PC-3 (cell line): Measurements from ENCODE around the gene NPR1. TPM values are rescaled to one million over a fixed set of nuclear protein-coding genes. Genes with fewer than 3 reads are reported as not detected.

Source experiments
- ATAC-seq: fragments of 200-7000 bp; cut with Tn5 transposase; 2 replicates; pipeline ENCODE4 v1.9.1; 2020; ENCODE audit warnings: mild to moderate bottlenecking, moderate library complexity
- BruUV-seq: library from RNA; stranded (reverse); fragments of 400-500 nt; replicated peaks from 2 replicates; lab custom pipeline; 2021; lab: Mats Ljungman, UMichigan
- CTCF ChIA-PET: fragments of 300-600 bp; sonication (Branson Sonifier 250); formaldehyde crosslinking; loops from one replicate; lab custom pipeline; 2022; ENCODE audit warnings: antibody characterized with exemption; lab: Charles Lee
- POLR2A ChIA-PET: fragments of 300-600 bp; sonication (Branson Sonifier 250); formaldehyde crosslinking; loops from one replicate; lab custom pipeline; 2022; ENCODE audit warnings: antibody characterized with exemption; ENCODE audit not compliant: unreplicated experiment; lab: Charles Lee
- DNase-seq: peaks from one replicate; pipeline ENCODE4 v3.0.0-alpha.2; 2015
- H2AFZ ChIP-seq: fragments of 300-600 bp; sonication (generic); 2 replicates; pipeline ENCODE4 v1.6.0; 2016; ENCODE audit warnings: antibody characterized with exemption, low read length
- H3F3A ChIP-seq: fragments of 300-600 bp; sonication (generic); one replicate; pipeline ENCODE4 v1.6.0; 2017; ENCODE audit warnings: antibody characterized with exemption, low read length, control low read depth, mild to moderate bottlenecking; ENCODE audit not compliant: unreplicated experiment
- H3K27ac ChIP-seq: fragments of 300-600 bp; sonication (generic); 2 replicates; pipeline ENCODE4 v1.5.1; 2016; ENCODE audit warnings: mild to moderate bottlenecking, low read length
- H3K27me3 ChIP-seq: fragments of 300-600 bp; sonication (generic); 2 replicates; pipeline ENCODE4 v1.6.1; 2016; ENCODE audit warnings: low read length, mixed read lengths
- H3K36me3 ChIP-seq: fragments of 300-600 bp; sonication (generic); 2 replicates; pipeline ENCODE4 v1.6.1; 2016; ENCODE audit warnings: low read depth, mixed run types, low read length, mixed read lengths
- H3K4me1 ChIP-seq: fragments of 300-600 bp; sonication (generic); 2 replicates; pipeline ENCODE4 v1.5.1; 2016; ENCODE audit warnings: low read length; ENCODE audit not compliant: insufficient read depth
- H3K4me2 ChIP-seq: fragments of 300-600 bp; sonication (generic); 2 replicates; pipeline ENCODE4 v1.6.0; 2016; ENCODE audit warnings: low read length
- H3K4me3 ChIP-seq: fragments of 300-600 bp; sonication (generic); 2 replicates; pipeline ENCODE4 v1.5.1; 2016; ENCODE audit warnings: mild to moderate bottlenecking, low read length, mixed read lengths
- H3K79me2 ChIP-seq: fragments of 300-600 bp; sonication (generic); 2 replicates; pipeline ENCODE4 v1.6.1; 2017; ENCODE audit warnings: low read length, mixed read lengths
- H3K9ac ChIP-seq: fragments of 300-600 bp; sonication (generic); 2 replicates; pipeline ENCODE4 v1.6.0; 2016; ENCODE audit warnings: mild to moderate bottlenecking, low read length
- H3K9me2 ChIP-seq: fragments of 300-600 bp; sonication (generic); replicated peaks from 2 replicates; pipeline ENCODE4 v1.6.1; 2016; ENCODE audit warnings: mixed run types, low read length, mixed read lengths
- H3K9me3 ChIP-seq: fragments of 300-600 bp; sonication (generic); 2 replicates; pipeline ENCODE4 v1.6.1; 2016; ENCODE audit warnings: low read length, mixed read lengths
- H4K20me1 ChIP-seq: fragments of 300-600 bp; sonication (generic); 2 replicates; pipeline ENCODE4 v1.6.1; 2016; ENCODE audit warnings: low read length, mixed read lengths
- CTCF ChIP-seq: fragments of 300-600 bp; sonication (generic); conservative IDR thresholded peaks from 2 replicates; pipeline ENCODE4 v1.5.1; 2017; ENCODE audit warnings: antibody characterized with exemption, low read depth, mild to moderate bottlenecking, low read length
- EZH2 ChIP-seq: fragments of 300-600 bp; sonication (generic); IDR thresholded peaks from one replicate; pipeline ENCODE4 v1.6.1; 2017; ENCODE audit warnings: antibody characterized with exemption, mild to moderate bottlenecking, low read length; ENCODE audit not compliant: unreplicated experiment
- EZH2phosphoT487 ChIP-seq: fragments of 300-600 bp; sonication (generic); IDR thresholded peaks from 2 replicates; pipeline ENCODE4 v1.6.1; 2018; ENCODE audit warnings: mild to moderate bottlenecking, antibody characterized with exemption, low read length, borderline replicate concordance
- intact Hi-C: fragments of 100-400 bp; cut with micrococcal nuclease; formaldehyde crosslinking; loops from 2 replicates; pipeline ENCODE4 v1.9.0; 2023
- total RNA-seq: library from RNA; depleted of rRNA; stranded (reverse); fragments of >200 nt; gene quantifications from 2 replicates; pipeline ENCODE4 v1.2.3, GENCODE V29; 2014

The NPR1 gene
- total RNA-seq, 1 experiment from 2014 or later, result 0.84 TPM

- Histone ChIP-seq H3K9me3 (no peaks in the 10 kb centered on the region), H3K36me3 (no peaks in the 10 kb centered on the region), H3K9me2 (no peaks in the 10 kb centered on the region), H3K9ac (no peak overlapping the region), H3K27ac (no peak overlapping the region), H3K27me3 (peaks cover 16% of the 10 kb centered on the region), H3K4me3 (no peak overlapping the region), H3K79me2 (no peaks in the 10 kb centered on the region), H4K20me1 (no peaks in the 10 kb centered on the region), H3K4me2 (no peak overlapping the region), H3K4me1 (peaks cover 12% of the 10 kb centered on the region), H2AFZ (no peak overlapping the region), H3F3A (no peaks in the 10 kb centered on the region)
- ATAC-seq (no peak), DNase-seq (no peak)
- intact Hi-C loops, result no loop called here
- ChIA-PET CTCF (no interaction called here), POLR2A (no interaction called here)
- BruUV-seq, result no TSS peak
- TF ChIP-seq EZH2phosphoT487 (no peak), EZH2 (no peak), CTCF (no peak)
Observed at GRCh38 chr1:153680120-153680403, 1.6 kb downstream of the NPR1 start.

GRCh38 chr1:153682730-153683129, 4.2 kb downstream of the NPR1 start:
- Histone ChIP-seq H3K36me3 (no peaks in the 10 kb centered on the region), H4K20me1 (no peaks in the 10 kb centered on the region), H3K9ac (no peak overlapping the region), H3K27me3 (peaks cover 16% of the 10 kb centered on the region), H3K79me2 (no peaks in the 10 kb centered on the region), H3K4me1 (peaks cover 12% of the 10 kb centered on the region), H3K27ac (no peak overlapping the region), H3K9me3 (no peaks in the 10 kb centered on the region), H3K4me2 (no peak overlapping the region), H3F3A (no peaks in the 10 kb centered on the region), H3K9me2 (no peaks in the 10 kb centered on the region), H3K4me3 (no peak overlapping the region), H2AFZ (no peak overlapping the region)
- ChIA-PET POLR2A (no interaction called here), CTCF (no interaction called here)
- no TSS peak for BruUV-seq
- DNase-seq, result no peak
- ATAC-seq, result no peak
- intact Hi-C loops, result no loop called here
- no peak for TF ChIP-seq CTCF
- no peak for TF ChIP-seq EZH2
- no peak for TF ChIP-seq EZH2phosphoT487

GRCh38 chr1:153683854-153684253, 5.4 kb downstream of the NPR1 start:
- Histone ChIP-seq H4K20me1 (no peaks in the 10 kb centered on the region), H3F3A (no peaks in the 10 kb centered on the region), H3K27me3 (peaks cover 8% of the 10 kb centered on the region), H3K9me3 (no peaks in the 10 kb centered on the region), H3K4me2 (no peak overlapping the region), H3K9me2 (no peaks in the 10 kb centered on the region), H2AFZ (0 out of 2 replicates have a peak overlapping the region, but pooled peaks have one; percentile 11), H3K27ac (no peak overlapping the region), H3K4me1 (peaks cover under 1% of the 10 kb centered on the region; the same call in 1 of the 2 replicates), H3K79me2 (no peaks in the 10 kb centered on the region), H3K9ac (no peak overlapping the region), H3K4me3 (no peak overlapping the region), H3K36me3 (no peaks in the 10 kb centered on the region)
- ChIA-PET POLR2A (no interaction called here), CTCF (interaction anchor here (0.7 kb wide), 1 partner anchor 92 kb away, joined by 4 read pairs; the partner anchor contains the start of gene SLC27A3)
- intact Hi-C loops, result no loop called here
- DNase-seq, result peak; percentile 48
- ATAC-seq, result peak; percentile 44
- BruUV-seq, result no TSS peak
- TF ChIP-seq EZH2phosphoT487 (no peak), EZH2 (no peak), CTCF (no peak)
